H9 (cell line): ENCODE measurements around the gene PLN. TPM values are rescaled to one million over a fixed set of nuclear protein-coding genes. Genes with fewer than 3 reads are reported as not detected.

Source experiments
- DNase-seq: peaks from one replicate; pipeline ENCODE4 v3.0.0-alpha.2; 2017
- H2AFZ ChIP-seq: one replicate; pipeline ENCODE4 v1.6.1; 2013; ENCODE audit warnings: mild to moderate bottlenecking, low read length, control low read depth, moderate library complexity
- H2AK5ac ChIP-seq: 2 replicates; pipeline ENCODE4 v1.6.1; 2013; ENCODE audit warnings: low read length, control low read depth, mixed read lengths; ENCODE audit not compliant: insufficient read length
- H2BK120ac ChIP-seq: one replicate; pipeline ENCODE4 v1.6.1; 2013; ENCODE audit warnings: low read depth, mild to moderate bottlenecking, low read length, control low read depth, inconsistent platforms; ENCODE audit not compliant: poor library complexity, severe bottlenecking
- H2BK12ac ChIP-seq: 2 replicates; pipeline ENCODE4 v1.6.1; 2013; ENCODE audit warnings: low read length, control low read depth, mixed read lengths, low read depth; ENCODE audit not compliant: insufficient read length
- H2BK15ac ChIP-seq: 2 replicates; pipeline ENCODE4 v1.6.1; 2013; ENCODE audit warnings: low read depth, low read length, control low read depth
- H2BK20ac ChIP-seq: one replicate; pipeline ENCODE4 v1.6.1; 2013; ENCODE audit warnings: low read depth, mild to moderate bottlenecking, low read length, control low read depth, inconsistent platforms; ENCODE audit not compliant: poor library complexity, severe bottlenecking
- H2BK5ac ChIP-seq: 2 replicates; pipeline ENCODE4 v1.6.1; 2013; ENCODE audit warnings: low read length, control low read depth, mixed read lengths; ENCODE audit not compliant: insufficient read length
- H3K14ac ChIP-seq: 2 replicates; pipeline ENCODE4 v1.6.1; 2013; ENCODE audit warnings: low read length, control low read depth; ENCODE audit not compliant: insufficient read depth
- H3K18ac ChIP-seq: 2 replicates; pipeline ENCODE4 v1.6.1; 2013; ENCODE audit warnings: low read depth, mild to moderate bottlenecking, mixed read lengths, low read length, control low read depth; ENCODE audit not compliant: insufficient read length
- H3K23ac ChIP-seq: 2 replicates; pipeline ENCODE4 v1.6.1; 2013; ENCODE audit warnings: low read length, control low read depth, mixed read lengths, low read depth; ENCODE audit not compliant: insufficient read length
- H3K23me2 ChIP-seq: 2 replicates; pipeline ENCODE4 v1.6.1; 2013; ENCODE audit warnings: low read depth, mild to moderate bottlenecking, mixed read lengths, low read length, control low read depth; ENCODE audit not compliant: insufficient read length, poor library complexity, severe bottlenecking
- H3K27ac ChIP-seq: 2 replicates; pipeline ENCODE4 v1.5.1; 2013; ENCODE audit warnings: low read length, control low read depth, mixed read lengths, low read depth; ENCODE audit not compliant: insufficient read length
- H3K27me3 ChIP-seq: 2 replicates; pipeline ENCODE4 v1.6.1; 2013; ENCODE audit warnings: low read length, control low read depth, inconsistent platforms; ENCODE audit not compliant: insufficient read depth
- H3K4ac ChIP-seq: 2 replicates; pipeline ENCODE4 v1.6.1; 2013; ENCODE audit warnings: low read depth, mild to moderate bottlenecking, control low read depth, inconsistent platforms, low read length, moderate library complexity
- H3K4me1 ChIP-seq: 2 replicates; pipeline ENCODE4 v1.6.1; 2013; ENCODE audit warnings: low read length, control low read depth, inconsistent platforms; ENCODE audit not compliant: insufficient read depth
- H3K4me2 ChIP-seq: 2 replicates; pipeline ENCODE4 v1.6.1; 2013; ENCODE audit warnings: low read length, control low read depth, mixed read lengths; ENCODE audit not compliant: insufficient read length, insufficient read depth
- H3K56ac ChIP-seq: 2 replicates; pipeline ENCODE4 v1.6.1; 2013; ENCODE audit warnings: low read depth, mild to moderate bottlenecking, mixed read lengths, low read length, control low read depth; ENCODE audit not compliant: insufficient read length
- H3K79me1 ChIP-seq: 2 replicates; pipeline ENCODE4 v1.6.1; 2013; ENCODE audit warnings: low read depth, mild to moderate bottlenecking, moderate library complexity, low read length, control low read depth, inconsistent platforms; ENCODE audit not compliant: insufficient read depth, poor library complexity, severe bottlenecking
- H3K79me2 ChIP-seq: 2 replicates; pipeline ENCODE4 v1.6.1; 2013; ENCODE audit warnings: low read length, control low read depth, inconsistent platforms; ENCODE audit not compliant: insufficient read depth
- H3K9ac ChIP-seq: 2 replicates; pipeline ENCODE4 v1.6.1; 2013; ENCODE audit warnings: low read length, control low read depth, mixed read lengths; ENCODE audit not compliant: insufficient read length; ENCODE audit errors: extremely low read depth
- H3K9me3 ChIP-seq: one replicate; pipeline ENCODE4 v1.6.1; 2013; ENCODE audit warnings: low read depth, low read length, inconsistent platforms; ENCODE audit not compliant: control insufficient read depth
- H3T11ph ChIP-seq: one replicate; pipeline ENCODE4 v1.6.1; 2013; ENCODE audit warnings: mild to moderate bottlenecking, low read length, control low read depth, inconsistent platforms
- H4K20me1 ChIP-seq: one replicate; pipeline ENCODE4 v1.6.1; 2013; ENCODE audit not compliant: control insufficient read depth, insufficient read length, insufficient read depth
- H4K5ac ChIP-seq: 2 replicates; pipeline ENCODE4 v1.6.1; 2013; ENCODE audit warnings: low read depth, mild to moderate bottlenecking, mixed read lengths, low read length, control low read depth; ENCODE audit not compliant: insufficient read length
- H4K8ac ChIP-seq: replicated peaks from 2 replicates; pipeline ENCODE4 v1.6.1; 2013; ENCODE audit warnings: low read length, control low read depth, mixed read lengths, low read depth; ENCODE audit not compliant: insufficient read length
- H4K91ac ChIP-seq: 2 replicates; pipeline ENCODE4 v1.6.1; 2013; ENCODE audit warnings: low read depth, mild to moderate bottlenecking, moderate library complexity, mixed read lengths, low read length, control low read depth; ENCODE audit not compliant: insufficient read length
- H3K27ac Mint-ChIP-seq, 3 experiments: 2 replicates in 2 of 3; 3 replicates in 1 of 3; pipeline ENCODE4 v1.8.0; 2020 to 2021; ENCODE audit warnings: mixed read lengths in 3 of 3, mild to moderate bottlenecking in 1 of 3, moderate library complexity in 1 of 3
- H3K27me3 Mint-ChIP-seq: 2 replicates; pipeline ENCODE4 v1.8.0; 2021; ENCODE audit warnings: low read depth, mild to moderate bottlenecking, moderate library complexity, mixed read lengths
- H3K36me3 Mint-ChIP-seq, 3 experiments: 2 replicates in 2 of 3; 3 replicates in 1 of 3; pipeline ENCODE4 v1.8.0; 2020 to 2021; ENCODE audit warnings: low read depth in 3 of 3, mixed read lengths in 3 of 3; ENCODE audit not compliant: insufficient read depth in 1 of 3
- H3K4me1 Mint-ChIP-seq, 2 experiments: 2 replicates each; pipeline ENCODE4 v1.8.0; 2020; ENCODE audit warnings: mixed read lengths in 2 of 2
- H3K4me3 Mint-ChIP-seq, 2 experiments: 2 replicates in 1 of 2; 3 replicates in 1 of 2; pipeline ENCODE4 v1.8.0; 2020 to 2021; ENCODE audit warnings: mild to moderate bottlenecking in 2 of 2, mixed read lengths in 2 of 2, moderate library complexity in 1 of 2
- H3K9me3 Mint-ChIP-seq, 2 experiments: 2 replicates in 1 of 2; 3 replicates in 1 of 2; pipeline ENCODE4 v1.8.0; 2020; ENCODE audit warnings: mild to moderate bottlenecking in 2 of 2, mixed read lengths in 2 of 2, moderate library complexity in 1 of 2
- WGBS: extraction: QIAGEN DNeasy Blood & Tissue Kit; methylation state at CpG from one replicate; pipeline ENCODE4 v1.1.7; 2013; ENCODE audit warnings: missing lambda C conversion rate, low lambda C conversion rate, mixed read lengths; ENCODE audit not compliant: insufficient read length; ENCODE audit errors: extremely low coverage; 5-methylcytosine and 5-hydroxymethylcytosine counted together
- total RNA-seq: library from RNA; stranded (reverse); gene quantifications from 2 replicates; pipeline ENCODE4 v1.2.1, GENCODE V29; 2021
- TF ChIP-seq, protein P1 (sequence below): fragments of 200-600 bp; sonication (generic); conservative IDR thresholded peaks from 3 replicates; pipeline ENCODE4 v1.8.0; 2021; ENCODE audit warnings: antibody characterized with exemption, mild to moderate bottlenecking

Gene PLN
- total RNA-seq, 1 experiment from 2014 or later, result not detected

DNA sequence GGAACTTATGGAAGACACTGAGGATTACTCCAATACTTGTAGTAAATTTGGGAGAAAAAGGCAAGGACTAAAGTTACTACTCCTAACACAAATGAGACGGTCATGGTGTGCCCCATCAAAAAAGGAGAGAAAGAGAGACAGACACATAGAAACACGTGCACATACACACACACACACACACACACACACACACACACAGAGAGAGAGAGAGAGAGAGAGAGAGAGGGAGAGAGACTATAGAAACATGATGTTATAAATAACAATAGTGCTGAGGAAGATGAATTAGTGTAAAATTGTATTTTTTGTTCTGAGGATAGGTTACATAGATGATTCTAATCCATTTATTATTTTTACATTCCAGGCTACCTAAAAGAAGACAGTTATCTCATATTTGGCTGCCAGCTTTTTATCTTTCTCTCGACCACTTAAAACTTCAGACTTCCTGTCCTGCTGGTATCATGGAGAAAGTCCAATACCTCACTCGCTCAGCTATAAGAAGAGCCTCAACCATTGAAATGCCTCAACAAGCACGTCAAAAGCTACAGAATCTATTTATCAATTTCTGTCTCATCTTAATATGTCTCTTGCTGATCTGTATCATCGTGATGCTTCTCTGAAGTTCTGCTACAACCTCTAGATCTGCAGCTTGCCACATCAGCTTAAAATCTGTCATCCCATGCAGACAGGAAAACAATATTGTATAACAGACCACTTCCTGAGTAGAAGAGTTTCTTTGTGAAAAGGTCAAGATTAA is 10.5 kb downstream of the PLN start:
- no CpG with 5 or more reads among the region's 6 CpGs for WGBS
- H3K27ac Mint-ChIP-seq, result no peak overlapping the region; a peak in 1 of 7 replicates
- H3K56ac ChIP-seq, result no peak overlapping the region
- H3K4ac ChIP-seq, result no peak overlapping the region
- H3K9ac ChIP-seq, result no peak overlapping the region
- H3K18ac ChIP-seq, result no peak overlapping the region
- H4K20me1 ChIP-seq, result no peaks in the 10 kb centered on the region
- H2AK5ac ChIP-seq, result no peak overlapping the region
- H4K8ac ChIP-seq, result no peak overlapping the region
- no peak overlapping the region for H2BK5ac ChIP-seq
- H2BK120ac ChIP-seq, result no peak overlapping the region
- no peaks in the 10 kb centered on the region for H3K27me3 Mint-ChIP-seq
- H3K79me2 ChIP-seq, result no peaks in the 10 kb centered on the region
- H3K4me2 ChIP-seq, result no peak overlapping the region
- H3K36me3 Mint-ChIP-seq, result no peaks in the 10 kb centered on the region
- no peaks in the 10 kb centered on the region for H3K4me1 Mint-ChIP-seq
- H2BK12ac ChIP-seq, result no peak overlapping the region
- no peak for DNase-seq
- no peak overlapping the region for H3K27ac ChIP-seq
- H3K4me3 Mint-ChIP-seq, result no peak overlapping the region
- H3K27me3 ChIP-seq, result no peaks in the 10 kb centered on the region; the same call in 1 of the 2 replicates
- no peak overlapping the region for H3K14ac ChIP-seq
- H3K9me3 Mint-ChIP-seq, result no peaks in the 10 kb centered on the region
- H3K4me1 ChIP-seq, result no peaks in the 10 kb centered on the region
- no peak overlapping the region for H3K23ac ChIP-seq
- H3T11ph ChIP-seq, result no peak overlapping the region
- H2BK20ac ChIP-seq, result no peak overlapping the region
- H3K23me2 ChIP-seq, result no peaks in the 10 kb centered on the region
- H2BK15ac ChIP-seq, result no peak overlapping the region
- no peaks in the 10 kb centered on the region for H3K9me3 ChIP-seq
- no peak overlapping the region for H4K91ac ChIP-seq
- no peak overlapping the region for H4K5ac ChIP-seq
- peaks cover 4% of the 10 kb centered on the region for H3K79me1 ChIP-seq
- no peak overlapping the region for H2AFZ ChIP-seq
- TF ChIP-seq, protein P1, sequence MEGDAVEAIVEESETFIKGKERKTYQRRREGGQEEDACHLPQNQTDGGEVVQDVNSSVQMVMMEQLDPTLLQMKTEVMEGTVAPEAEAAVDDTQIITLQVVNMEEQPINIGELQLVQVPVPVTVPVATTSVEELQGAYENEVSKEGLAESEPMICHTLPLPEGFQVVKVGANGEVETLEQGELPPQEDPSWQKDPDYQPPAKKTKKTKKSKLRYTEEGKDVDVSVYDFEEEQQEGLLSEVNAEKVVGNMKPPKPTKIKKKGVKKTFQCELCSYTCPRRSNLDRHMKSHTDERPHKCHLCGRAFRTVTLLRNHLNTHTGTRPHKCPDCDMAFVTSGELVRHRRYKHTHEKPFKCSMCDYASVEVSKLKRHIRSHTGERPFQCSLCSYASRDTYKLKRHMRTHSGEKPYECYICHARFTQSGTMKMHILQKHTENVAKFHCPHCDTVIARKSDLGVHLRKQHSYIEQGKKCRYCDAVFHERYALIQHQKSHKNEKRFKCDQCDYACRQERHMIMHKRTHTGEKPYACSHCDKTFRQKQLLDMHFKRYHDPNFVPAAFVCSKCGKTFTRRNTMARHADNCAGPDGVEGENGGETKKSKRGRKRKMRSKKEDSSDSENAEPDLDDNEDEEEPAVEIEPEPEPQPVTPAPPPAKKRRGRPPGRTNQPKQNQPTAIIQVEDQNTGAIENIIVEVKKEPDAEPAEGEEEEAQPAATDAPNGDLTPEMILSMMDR, result no peak
